ENCODE measurements around the gene ARHGEF2.

The ARHGEF2 gene

GRCh38 chr1:155951753-155952504 is 26.4 kb downstream of the ARHGEF2 start:
- H3K9ac ChIP-seq (ENCODE audit: low read length) = no peak overlapping the region
- peaks cover 70% of the 10 kb centered on the region for H3K36me3 ChIP-seq (ENCODE audit: insufficient read depth, low read length)
- H3K27me3 ChIP-seq (ENCODE audit: control insufficient read depth in 1 of 2, insufficient read depth in 2 of 2, low read length in 2 of 2) = no peaks in the 10 kb centered on the region
- no peak overlapping the region for H3K27ac ChIP-seq (ENCODE audit: low read depth, low read length)
- no peak overlapping the region for H3K4me3 ChIP-seq (ENCODE audit: low read depth in 1 of 2, low read length in 2 of 2)
- H3K9me3 ChIP-seq (ENCODE audit: low read length) = no peaks in the 10 kb centered on the region
- H3K4me1 ChIP-seq (ENCODE audit: insufficient read depth, low read length) = no peaks in the 10 kb centered on the region

- Histone ChIP-seq H3K4me3 (ENCODE audit: low read depth in 1 of 2, low read length in 2 of 2) (no peak overlapping the region), H3K9me3 (ENCODE audit: low read length) (no peaks in the 10 kb centered on the region), H3K27me3 (ENCODE audit: control insufficient read depth in 1 of 2, insufficient read depth in 2 of 2, low read length in 2 of 2) (no peaks in the 10 kb centered on the region), H3K4me1 (ENCODE audit: insufficient read depth, low read length) (no peaks in the 10 kb centered on the region), H3K9ac (ENCODE audit: low read length) (no peak overlapping the region), H3K27ac (ENCODE audit: low read depth, low read length) (no peak overlapping the region), H3K36me3 (ENCODE audit: insufficient read depth, low read length) (peaks cover 74% of the 10 kb centered on the region)
Observed at GRCh38 chr1:155950829-155951228, 27.5 kb downstream of the ARHGEF2 start.

DNA sequence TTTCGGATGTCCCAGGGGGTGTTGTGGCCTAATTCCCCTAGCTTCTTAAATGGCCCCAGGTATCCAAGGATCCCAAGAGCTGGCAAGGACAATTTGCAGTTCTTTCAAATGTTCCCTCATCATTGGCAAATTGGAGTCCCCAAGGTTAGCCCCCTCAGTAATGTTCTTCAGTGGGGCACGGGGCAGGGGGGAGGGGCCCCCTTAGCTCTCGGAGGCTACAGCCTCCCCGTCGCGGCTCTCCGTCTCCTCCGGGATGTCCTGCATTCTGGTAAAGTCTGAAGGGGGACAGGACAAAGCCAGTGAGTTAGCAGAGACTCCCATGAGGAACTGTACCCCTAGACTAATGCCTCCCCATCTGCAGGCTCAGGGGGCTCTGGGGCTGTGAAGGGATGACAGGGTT is 30.6 kb downstream of the ARHGEF2 start:
- Histone ChIP-seq H3K4me1 (ENCODE audit: insufficient read depth, low read length) (no peaks in the 10 kb centered on the region), H3K27me3 (ENCODE audit: control insufficient read depth in 1 of 2, insufficient read depth in 2 of 2, low read length in 2 of 2) (no peaks in the 10 kb centered on the region), H3K27ac (ENCODE audit: low read depth, low read length) (no peak overlapping the region), H3K9me3 (ENCODE audit: low read length) (no peaks in the 10 kb centered on the region), H3K9ac (ENCODE audit: low read length) (no peak overlapping the region), H3K36me3 (ENCODE audit: insufficient read depth, low read length) (peaks cover 53% of the 10 kb centered on the region), H3K4me3 (ENCODE audit: low read depth in 1 of 2, low read length in 2 of 2) (no peak overlapping the region)

- H3K9me3 ChIP-seq (ENCODE audit: low read length) = no peaks in the 10 kb centered on the region
- H3K27me3 ChIP-seq (ENCODE audit: control insufficient read depth in 1 of 2, insufficient read depth in 2 of 2, low read length in 2 of 2) = no peaks in the 10 kb centered on the region
- H3K9ac ChIP-seq (ENCODE audit: low read length) = no peak overlapping the region
- H3K4me3 ChIP-seq (ENCODE audit: low read depth in 1 of 2, low read length in 2 of 2) = no peak overlapping the region
- peaks cover 49% of the 10 kb centered on the region for H3K36me3 ChIP-seq (ENCODE audit: insufficient read depth, low read length)
- no peaks in the 10 kb centered on the region for H3K4me1 ChIP-seq (ENCODE audit: insufficient read depth, low read length)
- no peak overlapping the region for H3K27ac ChIP-seq (ENCODE audit: low read depth, low read length)
Observed at GRCh38 chr1:155947292-155947691, 31.1 kb downstream of the ARHGEF2 start.

GRCh38 chr1:155946633-155947219 is 31.6 kb downstream of the ARHGEF2 start:
- H3K9ac ChIP-seq (ENCODE audit: low read length) = no peak overlapping the region
- H3K4me3 ChIP-seq (ENCODE audit: low read depth in 1 of 2, low read length in 2 of 2) = no peak overlapping the region
- H3K27me3 ChIP-seq (ENCODE audit: control insufficient read depth in 1 of 2, insufficient read depth in 2 of 2, low read length in 2 of 2) = no peaks in the 10 kb centered on the region
- no peaks in the 10 kb centered on the region for H3K9me3 ChIP-seq (ENCODE audit: low read length)
- H3K4me1 ChIP-seq (ENCODE audit: insufficient read depth, low read length) = no peaks in the 10 kb centered on the region
- H3K27ac ChIP-seq (ENCODE audit: low read depth, low read length) = no peak overlapping the region
- peaks cover 43% of the 10 kb centered on the region for H3K36me3 ChIP-seq (ENCODE audit: insufficient read depth, low read length)

- no peak overlapping the region for H3K9ac ChIP-seq (ENCODE audit: low read length)
- no peaks in the 10 kb centered on the region for H3K4me1 ChIP-seq (ENCODE audit: insufficient read depth, low read length)
- no peaks in the 10 kb centered on the region for H3K27me3 ChIP-seq (ENCODE audit: control insufficient read depth in 1 of 2, insufficient read depth in 2 of 2, low read length in 2 of 2)
- peaks cover 24% of the 10 kb centered on the region for H3K36me3 ChIP-seq (ENCODE audit: insufficient read depth, low read length)
- H3K4me3 ChIP-seq (ENCODE audit: low read depth in 1 of 2, low read length in 2 of 2) = no peak overlapping the region
- no peaks in the 10 kb centered on the region for H3K9me3 ChIP-seq (ENCODE audit: low read length)
- H3K27ac ChIP-seq (ENCODE audit: low read depth, low read length) = no peak overlapping the region
Observed at GRCh38 chr1:155944444-155944799, 33.9 kb downstream of the ARHGEF2 start.

- Histone ChIP-seq H3K9ac (ENCODE audit: low read length) (no peak overlapping the region), H3K4me3 (ENCODE audit: low read depth in 1 of 2, low read length in 2 of 2) (no peak overlapping the region), H3K4me1 (ENCODE audit: insufficient read depth, low read length) (no peaks in the 10 kb centered on the region), H3K27ac (ENCODE audit: low read depth, low read length) (no peak overlapping the region), H3K9me3 (ENCODE audit: low read length) (no peaks in the 10 kb centered on the region), H3K36me3 (ENCODE audit: insufficient read depth, low read length) (peaks cover 13% of the 10 kb centered on the region), H3K27me3 (ENCODE audit: control insufficient read depth in 1 of 2, insufficient read depth in 2 of 2, low read length in 2 of 2) (no peaks in the 10 kb centered on the region)
Observed at GRCh38 chr1:155942578-155943141, 35.7 kb downstream of the ARHGEF2 start.

GRCh38 chr1:155941845-155942531 is 36.4 kb downstream of the ARHGEF2 start:
- Histone ChIP-seq H3K4me1 (ENCODE audit: insufficient read depth, low read length) (no peaks in the 10 kb centered on the region), H3K27ac (ENCODE audit: low read depth, low read length) (no peak overlapping the region), H3K36me3 (ENCODE audit: insufficient read depth, low read length) (peaks cover 6% of the 10 kb centered on the region), H3K9me3 (ENCODE audit: low read length) (no peaks in the 10 kb centered on the region), H3K9ac (ENCODE audit: low read length) (no peak overlapping the region), H3K27me3 (ENCODE audit: control insufficient read depth in 1 of 2, insufficient read depth in 2 of 2, low read length in 2 of 2) (no peaks in the 10 kb centered on the region), H3K4me3 (ENCODE audit: low read depth in 1 of 2, low read length in 2 of 2) (no peak overlapping the region)

GRCh38 chr1:155940993-155941844 is 37.1 kb downstream of the ARHGEF2 start, which contains the start of gene RXFP4:
RXFP4 (plus strand) TSS chr1:155941638; CDS start chr1:155941710, 72 bp downstream.
- H3K36me3 ChIP-seq (ENCODE audit: insufficient read depth, low read length) = no peaks in the 10 kb centered on the region

DNA sequence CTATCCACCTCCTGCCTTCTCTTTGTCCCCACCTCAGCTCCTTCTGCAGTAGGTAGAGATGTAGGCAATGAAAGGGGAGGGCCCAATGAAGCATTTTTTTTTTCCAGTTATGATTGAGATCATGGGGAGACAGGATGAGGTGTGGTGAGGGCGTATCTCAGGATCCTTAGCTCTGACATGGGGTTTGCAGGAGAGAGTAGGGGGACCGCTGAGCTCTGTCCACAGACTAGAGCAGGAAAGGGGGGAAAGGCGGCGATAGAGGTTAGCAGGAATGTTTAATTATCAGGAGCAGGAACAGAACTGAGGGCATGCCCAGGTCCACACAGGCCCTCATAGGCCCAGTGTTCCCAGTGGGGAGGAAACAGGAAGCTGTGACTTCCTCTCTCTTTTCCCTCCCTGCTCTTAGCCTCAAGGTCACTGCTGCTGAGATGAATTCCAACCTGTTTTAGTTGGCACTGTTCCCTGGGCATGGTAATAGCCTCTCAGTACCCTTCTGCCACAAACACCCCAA is 37.8 kb downstream of the ARHGEF2 start:
- Histone ChIP-seq H3K27ac (ENCODE audit: low read depth, low read length) (no peak overlapping the region), H3K4me1 (ENCODE audit: insufficient read depth, low read length) (no peaks in the 10 kb centered on the region), H3K9ac (ENCODE audit: low read length) (no peak overlapping the region), H3K4me3 (ENCODE audit: low read depth in 1 of 2, low read length in 2 of 2) (no peak overlapping the region), H3K36me3 (ENCODE audit: insufficient read depth, low read length) (no peaks in the 10 kb centered on the region), H3K9me3 (ENCODE audit: low read length) (no peaks in the 10 kb centered on the region), H3K27me3 (ENCODE audit: control insufficient read depth in 1 of 2, insufficient read depth in 2 of 2, low read length in 2 of 2) (no peaks in the 10 kb centered on the region)

More at GRCh38 chr1:155940993-155941844, 37.1 kb downstream of the ARHGEF2 start, which contains the start of gene RXFP4:
- no peaks in the 10 kb centered on the region for H3K27me3 ChIP-seq (ENCODE audit: control insufficient read depth in 1 of 2, insufficient read depth in 2 of 2, low read length in 2 of 2)
- H3K9me3 ChIP-seq (ENCODE audit: low read length) = no peaks in the 10 kb centered on the region
- H3K9ac ChIP-seq (ENCODE audit: low read length) = no peak within 1 kb of the TSS
- no peak within 1 kb of the TSS for H3K27ac ChIP-seq (ENCODE audit: low read depth, low read length)
- H3K4me3 ChIP-seq (ENCODE audit: low read depth in 1 of 2, low read length in 2 of 2) = no peak within 1 kb of the TSS
- no peaks in the 10 kb centered on the region for H3K4me1 ChIP-seq (ENCODE audit: insufficient read depth, low read length)

All from muscle layer of colon (tissue), 2 donors.